Body of pancreas (tissue), 4 donors: Measurements from ENCODE around the gene MUSK.

ENCODE experiments used
- CTCF ChIP-seq, 7 experiments: fragments of 450-650 bp in 4 of 7; fragments of 200-600 bp in 3 of 7; sonication (generic) in 3 of 7; IDR thresholded peaks; one replicate each; pipeline ENCODE4 v1.5.1; 2016 to 2019; ENCODE audit warnings: antibody characterized with exemption in 7 of 7
- POLR2A ChIP-seq, 3 donors: fragments of 450-650 bp; IDR thresholded peaks; one replicate each; pipeline ENCODE4 v1.6.1; 2016; ENCODE audit warnings: antibody characterized with exemption in 3 of 3, mild to moderate bottlenecking in 2 of 3

DNA sequence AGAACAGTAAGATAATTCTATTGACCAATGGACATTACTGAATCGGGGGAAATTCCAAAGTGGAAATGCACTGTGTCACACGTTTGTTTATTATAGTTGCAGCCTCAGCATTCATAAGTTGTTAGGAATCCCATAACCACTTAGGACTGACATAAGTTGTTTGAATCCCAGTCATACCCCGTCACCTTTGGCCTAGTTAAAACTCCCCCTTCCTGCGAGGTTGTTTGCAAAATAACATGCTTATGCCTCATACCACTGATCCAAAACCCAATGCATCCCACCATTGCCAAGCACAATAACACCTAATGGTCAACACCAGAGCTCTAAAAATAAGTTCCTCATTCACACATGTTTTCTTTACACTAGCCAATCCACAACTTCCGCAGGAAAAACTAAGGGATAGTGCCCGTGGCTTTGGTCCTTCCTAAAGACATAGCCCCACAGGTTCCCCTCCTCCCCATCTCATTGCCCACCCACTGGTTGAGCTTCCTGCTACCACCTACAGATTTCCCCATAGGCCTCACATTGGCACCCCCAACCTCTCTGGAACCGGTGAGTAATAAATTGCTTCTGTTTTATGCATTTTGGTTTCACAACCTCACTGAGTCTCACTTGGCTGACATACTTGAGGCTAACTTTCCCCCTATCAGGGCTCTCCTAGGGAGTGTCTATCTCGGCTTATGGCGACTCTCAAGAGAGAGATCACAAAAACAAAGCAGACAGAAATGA lies 42.3 kb upstream of the MUSK start:
- TF ChIP-seq CTCF (IDR thresholded peaks at IDR 0.05) (no peak), POLR2A (IDR thresholded peaks at IDR 0.05) (no peak)
